Endothelial cell of umbilical vein (primary cell): Measurements from ENCODE around the gene P2RX2. TPM values are rescaled to one million over a fixed set of nuclear protein-coding genes. Genes with fewer than 3 reads are reported as not detected.

Experiments used
- BruUV-seq: library from RNA; stranded (reverse); fragments of 400-500 nt; replicated peaks from 2 replicates; lab custom pipeline; 2021; lab: Mats Ljungman, UMichigan
- CTCF ChIA-PET: fragments of 300-600, 350-600 bp; sonication (Branson Sonifier 250); formaldehyde crosslinking; loops from one replicate; lab custom pipeline; 2021; ENCODE audit warnings: antibody characterized with exemption, inconsistent platforms; lab: Charles Lee
- POLR2A ChIA-PET: fragments of 300-600, 350-600 bp; sonication (Branson Sonifier 250); formaldehyde crosslinking; loops from one replicate; lab custom pipeline; 2021; ENCODE audit warnings: antibody characterized with exemption, inconsistent platforms; lab: Charles Lee
- DNase-seq: peaks from one replicate; pipeline ENCODE4 v3.0.0-alpha.2; 2011; ENCODE audit warnings: low read depth, low spot score
- FAIRE-seq: peaks from 2 replicates; lab custom pipeline; 2011; peaks lifted over from hg19 to GRCh38; lab: Jason Lieb, UNC
- H2AFZ ChIP-seq: 2 replicates; pipeline ENCODE4 v1.6.0; 2012; ENCODE audit warnings: low read depth, low read length, control low read depth, inconsistent platforms
- H3K27ac ChIP-seq: 2 replicates; pipeline ENCODE4 v1.5.1; 2011; ENCODE audit warnings: low read depth, mild to moderate bottlenecking, control low read depth, low read length, moderate library complexity; ENCODE audit not compliant: insufficient read depth
- H3K27me3 ChIP-seq, 2 experiments: 2 replicates each; pipeline versions ENCODE4 v1.6.0 to v1.6.1; 2011; ENCODE audit warnings: low read length in 2 of 2, mixed read lengths in 1 of 2; ENCODE audit not compliant: control insufficient read depth in 2 of 2, insufficient read depth in 2 of 2
- H3K36me3 ChIP-seq, 2 experiments: 2 replicates in 1 of 2; 3 replicates in 1 of 2; pipeline ENCODE4 v1.5.1; 2011; ENCODE audit warnings: low read length in 2 of 2, mild to moderate bottlenecking in 1 of 2, moderate library complexity in 1 of 2; ENCODE audit not compliant: control insufficient read depth in 2 of 2, insufficient read depth in 2 of 2; ENCODE audit errors: extremely low read depth in 1 of 2
- H3K4me1 ChIP-seq: 3 replicates; pipeline ENCODE4 v1.5.1; 2011; ENCODE audit warnings: mild to moderate bottlenecking, low read length; ENCODE audit not compliant: control insufficient read depth, insufficient read depth; ENCODE audit errors: extremely low read depth
- H3K4me2 ChIP-seq: 2 replicates; pipeline ENCODE4 v1.6.1; 2011; ENCODE audit warnings: low read length, control low read depth, mixed read lengths; ENCODE audit not compliant: insufficient read depth
- H3K4me3 ChIP-seq, 3 experiments: fragments of 200-600 bp in 1 of 3; sonication (generic), shearing (Covaris generic) in 1 of 3; replicated peaks in 1 of 3; 2 replicates each; pipeline ENCODE4 v1.5.1; 2011 to 2016; ENCODE audit warnings: control low read depth in 3 of 3, low read length in 3 of 3, mild to moderate bottlenecking in 2 of 3, inconsistent platforms in 1 of 3, low read depth in 1 of 3, moderate library complexity in 1 of 3; ENCODE audit not compliant: insufficient read depth in 1 of 3
- H3K79me2 ChIP-seq: 2 replicates; pipeline ENCODE4 v1.6.0; 2012; ENCODE audit warnings: low read length, inconsistent platforms; ENCODE audit not compliant: control insufficient read depth, insufficient read depth
- H3K9ac ChIP-seq: replicated peaks from 2 replicates; pipeline ENCODE3; 2011; ENCODE audit warnings: low read length, control low read depth; ENCODE audit not compliant: insufficient read depth; ENCODE audit errors: extremely low read depth
- H3K9me1 ChIP-seq: replicated peaks from 3 replicates; pipeline ENCODE4 v1.6.0; 2011; ENCODE audit warnings: mild to moderate bottlenecking, low read length; ENCODE audit not compliant: control insufficient read depth, insufficient read depth; ENCODE audit errors: extremely low read depth
- H3K9me3 ChIP-seq: replicated peaks from 2 replicates; pipeline ENCODE4 v1.5.1; 2012; ENCODE audit warnings: low read length, inconsistent platforms; ENCODE audit not compliant: control insufficient read depth, insufficient read depth
- H4K20me1 ChIP-seq: replicated peaks from 2 replicates; pipeline ENCODE3; 2011; ENCODE audit warnings: mild to moderate bottlenecking, low read length; ENCODE audit not compliant: control insufficient read depth, insufficient read depth; ENCODE audit errors: extremely low read depth
- EZH2 ChIP-seq: IDR thresholded peaks from 2 replicates; pipeline ENCODE4 v1.6.1; 2012; ENCODE audit warnings: borderline replicate concordance, low read depth, mild to moderate bottlenecking, moderate library complexity, low read length, inconsistent platforms; ENCODE audit not compliant: severe bottlenecking
- FOS ChIP-seq: IDR thresholded peaks from 2 replicates; pipeline ENCODE4 v1.6.1; 2011; ENCODE audit warnings: mild to moderate bottlenecking, low read length, moderate library complexity, borderline replicate concordance; ENCODE audit not compliant: insufficient read depth
- GATA2 ChIP-seq: IDR thresholded peaks from 2 replicates; pipeline ENCODE4 v1.7.0; 2011; ENCODE audit warnings: low read depth, mild to moderate bottlenecking, moderate library complexity, mixed read lengths, low read length; ENCODE audit not compliant: insufficient read length, insufficient read depth
- JUN ChIP-seq: IDR thresholded peaks from 2 replicates; pipeline ENCODE4 v1.6.1; 2011; ENCODE audit warnings: borderline replicate concordance, low read depth; ENCODE audit not compliant: insufficient read length, insufficient read depth
- MYC ChIP-seq: IDR thresholded peaks from one replicate; pipeline ENCODE4 v1.6.1; 2011; ENCODE audit warnings: mild to moderate bottlenecking, low read depth, low read length
- POLR2A ChIP-seq: IDR thresholded peaks from 2 replicates; pipeline ENCODE4 v1.6.1; 2012; ENCODE audit warnings: low read depth, mild to moderate bottlenecking, control low read depth, low read length
- POLR2AphosphoS5 ChIP-seq: IDR thresholded peaks from 2 replicates; pipeline ENCODE4 v1.6.1; 2012; ENCODE audit warnings: low read depth, mild to moderate bottlenecking, control low read depth, low read length, moderate library complexity; ENCODE audit not compliant: insufficient read depth
- dilution Hi-C: fragments of 300-500 bp; cut with MboI; formaldehyde crosslinking; loops from one replicate; pipeline ENCODE4 v1.15.0; 2019; ENCODE audit warnings: low sequenced_read_pairs; ENCODE audit not compliant: extremely low pct_ligation_motif_present
- intact Hi-C: fragments of 100-400 bp; cut with micrococcal nuclease; formaldehyde crosslinking; loops from one replicate; pipeline ENCODE4 v1.10.0; 2022
- polyA plus RNA-seq, 4 experiments: library from polyadenylated mRNA; depleted of rRNA in 3 of 4; stranded (reverse) in 3 of 4; unstranded in 1 of 4; fragments of >200 nt; gene quantifications; 2 replicates each; pipeline versions ENCODE4 v1.2.1 to v1.2.3, GENCODE V29; 2011 to 2012; ENCODE audit warnings: missing spikeins in 1 of 4
- total RNA-seq: library from RNA; stranded (reverse); gene quantifications from 2 replicates; pipeline ENCODE4 v1.2.3, GENCODE V29; 2021
- TF ChIP-seq, protein P1 (sequence below): IDR thresholded peaks from 2 replicates; pipeline ENCODE4 v1.6.1; 2011; ENCODE audit not compliant: insufficient read depth, insufficient read length
- TF ChIP-seq, protein P2 (sequence below), 2 donors: IDR thresholded peaks; 1 replicate in 1 of 2; 2 replicates in 1 of 2; pipeline ENCODE4 v1.5.1; 2011; ENCODE audit warnings: low read length in 2 of 2, mild to moderate bottlenecking in 2 of 2, moderate library complexity in 2 of 2, control low read depth in 1 of 2, inconsistent platforms in 1 of 2, low read depth in 1 of 2; ENCODE audit not compliant: insufficient read depth in 1 of 2; ENCODE audit errors: extremely low read depth in 1 of 2

Gene P2RX2
- total and polyA plus RNA-seq, 2 donors (not counting 3 experiments of a cell fraction or from before 2014, with no cell fraction given), result not detected

DNA sequence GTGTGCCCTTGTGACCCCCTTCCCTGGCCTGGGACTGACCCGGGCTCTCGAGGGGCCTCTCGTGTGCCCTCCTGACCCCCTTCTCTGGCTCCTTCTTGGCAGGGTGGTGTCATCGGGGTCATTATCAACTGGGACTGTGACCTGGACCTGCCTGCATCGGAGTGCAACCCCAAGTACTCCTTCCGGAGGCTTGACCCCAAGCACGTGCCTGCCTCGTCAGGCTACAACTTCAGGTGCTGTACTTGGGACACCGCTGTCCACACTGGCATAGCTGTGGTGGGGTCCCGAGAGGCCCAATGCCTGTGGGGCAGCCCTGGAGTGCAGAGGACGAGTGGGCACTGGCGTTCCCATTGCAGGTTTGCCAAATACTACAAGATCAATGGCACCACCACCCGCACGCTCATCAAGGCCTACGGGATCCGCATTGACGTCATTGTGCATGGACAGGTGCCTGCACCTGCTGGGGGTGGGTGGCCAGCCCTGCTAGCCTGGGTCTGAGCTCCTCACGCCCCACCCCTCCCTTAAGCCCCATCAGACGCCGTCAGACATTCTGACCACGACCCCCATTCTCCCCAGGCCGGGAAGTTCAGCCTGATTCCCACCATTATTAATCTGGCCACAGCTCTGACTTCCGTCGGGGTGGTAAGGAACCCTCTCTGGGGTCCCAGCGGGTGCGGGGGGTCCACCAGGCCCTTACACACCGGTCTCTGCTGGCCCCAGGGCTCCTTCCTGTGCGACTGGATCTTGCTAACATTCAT lies 2.5 kb downstream of the P2RX2 start:
- Histone ChIP-seq H3K9me3 (peaks cover 3% of the 10 kb centered on the region), H4K20me1 (no peaks in the 10 kb centered on the region), H3K79me2 (no peaks in the 10 kb centered on the region), H3K4me1 (no peaks in the 10 kb centered on the region), H3K4me2 (no peak overlapping the region), H3K9me1 (no peaks in the 10 kb centered on the region), H3K4me3 (no peak overlapping the region), H3K36me3 (peaks cover 0 to 8% of the 10 kb centered on the region in 2 experiments), H2AFZ (no peak overlapping the region), H3K27me3 (peaks cover 18 to 26% of the 10 kb centered on the region in 2 experiments), H3K27ac (no peak overlapping the region), H3K9ac (no peak overlapping the region)
- dilution Hi-C loops, result no loop called here
- no TSS peak for BruUV-seq
- FAIRE-seq (no peak), DNase-seq (no peak)
- POLR2A ChIA-PET, result no interaction called here
- intact Hi-C loops, result no loop called here
- CTCF ChIA-PET, result interaction anchor here (1.3 kb wide), 1 partner anchor 12 kb away, joined by 3 read pairs; no protein-coding TSS in a partner anchor
- TF ChIP-seq, protein P1, sequence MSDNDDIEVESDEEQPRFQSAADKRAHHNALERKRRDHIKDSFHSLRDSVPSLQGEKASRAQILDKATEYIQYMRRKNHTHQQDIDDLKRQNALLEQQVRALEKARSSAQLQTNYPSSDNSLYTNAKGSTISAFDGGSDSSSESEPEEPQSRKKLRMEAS, result no peak

DNA sequence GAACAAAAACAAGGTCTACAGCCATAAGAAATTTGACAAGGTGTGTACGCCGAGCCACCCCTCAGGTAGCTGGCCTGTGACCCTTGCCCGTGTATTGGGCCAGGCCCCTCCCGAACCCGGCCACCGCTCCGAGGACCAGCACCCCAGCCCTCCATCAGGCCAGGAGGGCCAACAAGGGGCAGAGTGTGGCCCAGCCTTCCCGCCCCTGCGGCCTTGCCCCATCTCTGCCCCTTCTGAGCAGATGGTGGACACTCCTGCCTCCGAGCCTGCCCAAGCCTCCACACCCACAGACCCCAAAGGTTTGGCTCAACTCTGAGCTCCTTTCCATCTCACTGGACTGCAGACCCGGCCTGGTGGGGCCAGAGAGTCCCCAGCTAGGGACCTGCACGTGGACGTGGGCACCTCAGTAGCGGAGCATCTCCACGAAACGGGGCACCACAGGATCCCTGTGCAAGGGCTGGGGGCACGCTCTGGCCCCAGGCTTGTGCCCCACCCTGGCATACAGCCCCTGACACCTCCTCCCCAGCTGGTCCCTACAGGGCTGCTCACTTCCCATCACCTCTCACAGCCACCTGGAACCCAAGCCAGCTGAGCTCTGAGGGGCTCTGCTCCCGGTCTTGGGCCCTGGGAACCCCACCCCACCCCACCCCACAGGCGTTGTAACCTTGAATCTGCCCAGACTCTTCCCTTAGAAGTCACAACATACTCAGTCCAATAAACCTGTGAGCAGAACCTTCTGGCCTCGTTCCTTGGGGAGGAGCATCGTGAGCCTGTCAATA lies 3.3 kb downstream of the P2RX2 start:
- Histone ChIP-seq H3K79me2 (no peaks in the 10 kb centered on the region), H3K27me3 (peaks cover 18 to 19% of the 10 kb centered on the region in 2 experiments), H4K20me1 (no peaks in the 10 kb centered on the region), H3K9me1 (no peaks in the 10 kb centered on the region), H3K9ac (no peak overlapping the region), H3K36me3 (peaks cover 0 to 8% of the 10 kb centered on the region in 2 experiments), H3K9me3 (peaks cover 3% of the 10 kb centered on the region), H3K4me3 (no peak overlapping the region), H2AFZ (no peak overlapping the region), H3K4me1 (no peaks in the 10 kb centered on the region), H3K4me2 (no peak overlapping the region), H3K27ac (no peak overlapping the region)
- ChIA-PET POLR2A (no interaction called here), CTCF (interaction anchor here (1.3 to 1.6 kb wide), 2 partner anchors 13 to 17 kb away, joined by 3 read pairs; no protein-coding TSS in a partner anchor)
- TF ChIP-seq GATA2 (no peak), JUN (no peak), MYC (no peak), POLR2AphosphoS5 (no peak), POLR2A (no peak), FOS (no peak), EZH2 (no peak)
- TF ChIP-seq, protein P1, result no peak
- TF ChIP-seq, protein P2, sequence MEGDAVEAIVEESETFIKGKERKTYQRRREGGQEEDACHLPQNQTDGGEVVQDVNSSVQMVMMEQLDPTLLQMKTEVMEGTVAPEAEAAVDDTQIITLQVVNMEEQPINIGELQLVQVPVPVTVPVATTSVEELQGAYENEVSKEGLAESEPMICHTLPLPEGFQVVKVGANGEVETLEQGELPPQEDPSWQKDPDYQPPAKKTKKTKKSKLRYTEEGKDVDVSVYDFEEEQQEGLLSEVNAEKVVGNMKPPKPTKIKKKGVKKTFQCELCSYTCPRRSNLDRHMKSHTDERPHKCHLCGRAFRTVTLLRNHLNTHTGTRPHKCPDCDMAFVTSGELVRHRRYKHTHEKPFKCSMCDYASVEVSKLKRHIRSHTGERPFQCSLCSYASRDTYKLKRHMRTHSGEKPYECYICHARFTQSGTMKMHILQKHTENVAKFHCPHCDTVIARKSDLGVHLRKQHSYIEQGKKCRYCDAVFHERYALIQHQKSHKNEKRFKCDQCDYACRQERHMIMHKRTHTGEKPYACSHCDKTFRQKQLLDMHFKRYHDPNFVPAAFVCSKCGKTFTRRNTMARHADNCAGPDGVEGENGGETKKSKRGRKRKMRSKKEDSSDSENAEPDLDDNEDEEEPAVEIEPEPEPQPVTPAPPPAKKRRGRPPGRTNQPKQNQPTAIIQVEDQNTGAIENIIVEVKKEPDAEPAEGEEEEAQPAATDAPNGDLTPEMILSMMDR (IDR thresholded peaks at IDR 0.05; ENCODE audit: extremely low read depth in 1 of 2, insufficient read depth in 1 of 2, low read depth in 1 of 2, low read length in 2 of 2), result no peak
- intact Hi-C loops, result no loop called here
- dilution Hi-C loops, result no loop called here
- BruUV-seq, result no TSS peak
- DNase-seq, result no peak
- FAIRE-seq, result no peak
